ENCODE data around the gene CD27. TPM values are rescaled to one million over a fixed set of nuclear protein-coding genes. Genes with fewer than 3 reads are reported as not detected.

Gene CD27
- polyA plus RNA-seq, 1 of the 3 experiments (the other 2 are of a cell fraction) = not detected

DNA sequence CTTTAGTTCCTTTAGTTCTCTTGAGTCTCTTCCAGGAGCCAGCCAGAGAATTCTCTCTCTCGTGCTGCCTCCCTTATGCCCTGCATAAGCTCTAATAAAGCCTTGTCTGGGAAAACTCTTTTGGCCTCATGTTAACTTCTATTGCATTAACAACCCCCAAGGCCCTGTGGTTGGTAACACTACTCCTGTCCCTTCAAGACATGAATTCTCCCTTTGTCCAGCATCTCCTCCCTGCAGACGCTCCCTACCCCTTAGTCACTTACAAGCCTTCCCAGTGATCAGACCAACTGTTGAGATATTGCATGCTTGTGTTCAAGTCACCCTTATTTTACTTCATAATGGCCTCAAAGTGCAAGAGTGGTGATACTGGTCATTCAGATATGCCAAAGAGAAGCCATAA lies 48.7 kb upstream of the CD27 start:
- POLR2A ChIA-PET = no interaction called here
- Histone ChIP-seq H3K27me3 (ENCODE audit: insufficient read depth) (no peaks in the 10 kb centered on the region), H3F3A (replicated peaks; ENCODE audit: insufficient read depth) (no peaks in the 10 kb centered on the region), H4K20me1 (ENCODE audit: insufficient read depth) (no peaks in the 10 kb centered on the region), H3K79me2 (ENCODE audit: insufficient read depth) (no peaks in the 10 kb centered on the region), H3K9ac (no peak overlapping the region), H3K9me2 (no peaks in the 10 kb centered on the region), H3K27ac (ENCODE audit: low read depth in 2 of 2, low read length in 1 of 2) (no peak overlapping the region), H3K36me3 (replicated peaks in 1 of 2; ENCODE audit: control insufficient read depth in 1 of 2, insufficient read depth in 2 of 2, low read length in 1 of 2) (no peaks in the 10 kb centered on the region), H3K4me1 (ENCODE audit: control insufficient read depth in 1 of 2, insufficient read depth in 2 of 2, low read depth in 1 of 2, low read length in 1 of 2) (no peaks in the 10 kb centered on the region), H3K9me3 (no peaks in the 10 kb centered on the region), H3K4me2 (no peak overlapping the region), H3K4me3 (ENCODE audit: low read depth in 2 of 2, low read length in 1 of 2) (no peak overlapping the region), H2AFZ (ENCODE audit: low read depth) (no peak overlapping the region)
- 93% methylated on average over 2 of the region's 2 CpGs for WGBS (ENCODE audit: low lambda C conversion rate)
- no peak for DNase-seq
- TF ChIP-seq, protein P1, sequence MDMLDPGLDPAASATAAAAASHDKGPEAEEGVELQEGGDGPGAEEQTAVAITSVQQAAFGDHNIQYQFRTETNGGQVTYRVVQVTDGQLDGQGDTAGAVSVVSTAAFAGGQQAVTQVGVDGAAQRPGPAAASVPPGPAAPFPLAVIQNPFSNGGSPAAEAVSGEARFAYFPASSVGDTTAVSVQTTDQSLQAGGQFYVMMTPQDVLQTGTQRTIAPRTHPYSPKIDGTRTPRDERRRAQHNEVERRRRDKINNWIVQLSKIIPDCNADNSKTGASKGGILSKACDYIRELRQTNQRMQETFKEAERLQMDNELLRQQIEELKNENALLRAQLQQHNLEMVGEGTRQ (IDR thresholded peaks at IDR 0.05; ENCODE audit: borderline replicate concordance, low read depth, low read length) = no peak
- TF ChIP-seq, protein P2, sequence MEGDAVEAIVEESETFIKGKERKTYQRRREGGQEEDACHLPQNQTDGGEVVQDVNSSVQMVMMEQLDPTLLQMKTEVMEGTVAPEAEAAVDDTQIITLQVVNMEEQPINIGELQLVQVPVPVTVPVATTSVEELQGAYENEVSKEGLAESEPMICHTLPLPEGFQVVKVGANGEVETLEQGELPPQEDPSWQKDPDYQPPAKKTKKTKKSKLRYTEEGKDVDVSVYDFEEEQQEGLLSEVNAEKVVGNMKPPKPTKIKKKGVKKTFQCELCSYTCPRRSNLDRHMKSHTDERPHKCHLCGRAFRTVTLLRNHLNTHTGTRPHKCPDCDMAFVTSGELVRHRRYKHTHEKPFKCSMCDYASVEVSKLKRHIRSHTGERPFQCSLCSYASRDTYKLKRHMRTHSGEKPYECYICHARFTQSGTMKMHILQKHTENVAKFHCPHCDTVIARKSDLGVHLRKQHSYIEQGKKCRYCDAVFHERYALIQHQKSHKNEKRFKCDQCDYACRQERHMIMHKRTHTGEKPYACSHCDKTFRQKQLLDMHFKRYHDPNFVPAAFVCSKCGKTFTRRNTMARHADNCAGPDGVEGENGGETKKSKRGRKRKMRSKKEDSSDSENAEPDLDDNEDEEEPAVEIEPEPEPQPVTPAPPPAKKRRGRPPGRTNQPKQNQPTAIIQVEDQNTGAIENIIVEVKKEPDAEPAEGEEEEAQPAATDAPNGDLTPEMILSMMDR (IDR thresholded peaks at IDR 0.05) = no peak
- TF ChIP-seq ELF1 (IDR thresholded peaks at IDR 0.05) (no peak), RCOR1 (IDR thresholded peaks at IDR 0.05; ENCODE audit: low read length) (no peak), MAX (IDR thresholded peaks at IDR 0.05; ENCODE audit: low read depth) (no peak), GATA2 (CRISPR knock-in tag; IDR thresholded peaks at IDR 0.05) (no peak), SMC3 (IDR thresholded peaks at IDR 0.05; ENCODE audit: low read depth, low read length) (no peak), POLR2AphosphoS5 (IDR thresholded peaks at IDR 0.05; ENCODE audit: low read depth, low read length) (no peak), JUND (IDR thresholded peaks at IDR 0.05) (no peak), NRF1 (IDR thresholded peaks at IDR 0.05; ENCODE audit: low read depth, low read length) (no peak), CHD2 (IDR thresholded peaks at IDR 0.05; ENCODE audit: low read length, partially characterized antibody) (no peak), PBX3 (IDR thresholded peaks at IDR 0.05) (no peak), TEAD4 (IDR thresholded peaks at IDR 0.05; ENCODE audit: borderline replicate concordance, insufficient read depth) (no peak), TCF12 (IDR thresholded peaks at IDR 0.05) (no peak), NFIC (IDR thresholded peaks at IDR 0.05; ENCODE audit: borderline replicate concordance) (no peak), YY1 (IDR thresholded peaks at IDR 0.05; ENCODE audit: low read depth) (no peak), FOXJ3 (CRISPR knock-in tag; IDR thresholded peaks at IDR 0.05) (no peak), EZH2phosphoT487 (IDR thresholded peaks at IDR 0.05; ENCODE audit: borderline replicate concordance, low read depth) (no peak), FOSL2 (IDR thresholded peaks at IDR 0.05; ENCODE audit: borderline replicate concordance, low read depth) (no peak)
- TF ChIP-seq, protein P3, sequence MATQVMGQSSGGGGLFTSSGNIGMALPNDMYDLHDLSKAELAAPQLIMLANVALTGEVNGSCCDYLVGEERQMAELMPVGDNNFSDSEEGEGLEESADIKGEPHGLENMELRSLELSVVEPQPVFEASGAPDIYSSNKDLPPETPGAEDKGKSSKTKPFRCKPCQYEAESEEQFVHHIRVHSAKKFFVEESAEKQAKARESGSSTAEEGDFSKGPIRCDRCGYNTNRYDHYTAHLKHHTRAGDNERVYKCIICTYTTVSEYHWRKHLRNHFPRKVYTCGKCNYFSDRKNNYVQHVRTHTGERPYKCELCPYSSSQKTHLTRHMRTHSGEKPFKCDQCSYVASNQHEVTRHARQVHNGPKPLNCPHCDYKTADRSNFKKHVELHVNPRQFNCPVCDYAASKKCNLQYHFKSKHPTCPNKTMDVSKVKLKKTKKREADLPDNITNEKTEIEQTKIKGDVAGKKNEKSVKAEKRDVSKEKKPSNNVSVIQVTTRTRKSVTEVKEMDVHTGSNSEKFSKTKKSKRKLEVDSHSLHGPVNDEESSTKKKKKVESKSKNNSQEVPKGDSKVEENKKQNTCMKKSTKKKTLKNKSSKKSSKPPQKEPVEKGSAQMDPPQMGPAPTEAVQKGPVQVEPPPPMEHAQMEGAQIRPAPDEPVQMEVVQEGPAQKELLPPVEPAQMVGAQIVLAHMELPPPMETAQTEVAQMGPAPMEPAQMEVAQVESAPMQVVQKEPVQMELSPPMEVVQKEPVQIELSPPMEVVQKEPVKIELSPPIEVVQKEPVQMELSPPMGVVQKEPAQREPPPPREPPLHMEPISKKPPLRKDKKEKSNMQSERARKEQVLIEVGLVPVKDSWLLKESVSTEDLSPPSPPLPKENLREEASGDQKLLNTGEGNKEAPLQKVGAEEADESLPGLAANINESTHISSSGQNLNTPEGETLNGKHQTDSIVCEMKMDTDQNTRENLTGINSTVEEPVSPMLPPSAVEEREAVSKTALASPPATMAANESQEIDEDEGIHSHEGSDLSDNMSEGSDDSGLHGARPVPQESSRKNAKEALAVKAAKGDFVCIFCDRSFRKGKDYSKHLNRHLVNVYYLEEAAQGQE (IDR thresholded peaks at IDR 0.05; ENCODE audit: low read depth, low read length) = no peak
- CTCF ChIA-PET = interaction anchor here (0.9 kb wide), 1 partner anchor 27 kb away, joined by 3 read pairs; no protein-coding TSS in a partner anchor

Measured in SK-N-SH (cell line).